Activated B cell treated with CpG ODN at 0.5 μM for 24 hours (primary cell): ENCODE measurements around the gene ELP5. TPM values are rescaled to one million over a fixed set of nuclear protein-coding genes. Genes with fewer than 3 reads are reported as not detected.

ENCODE experiments used
- ATAC-seq: fragments of 200-7000 bp; cut with Tn5 transposase; one replicate; pipeline ENCODE4 v1.10.0; 2021; ENCODE audit warnings: low read depth, mild to moderate bottlenecking, moderate library complexity
- CTCF ChIA-PET: fragments of 350-600 bp; sonication (Branson Sonifier 250); formaldehyde crosslinking; loops from one replicate; lab custom pipeline; 2021; ENCODE audit warnings: antibody characterized with exemption; lab: Charles Lee
- POLR2A ChIA-PET: fragments of 350-600 bp; sonication (Branson Sonifier 250); formaldehyde crosslinking; loops from one replicate; lab custom pipeline; 2021; ENCODE audit warnings: antibody characterized with exemption; lab: Charles Lee
- DNase-seq: peaks from one replicate; pipeline ENCODE4 v3.0.0; 2022
- H3K27ac Mint-ChIP-seq: one replicate; pipeline ENCODE4 v1.8.0; 2020; ENCODE audit warnings: mixed read lengths
- H3K27me3 Mint-ChIP-seq: one replicate; pipeline ENCODE4 v1.8.0; 2021; ENCODE audit warnings: mixed read lengths
- H3K36me3 Mint-ChIP-seq: one replicate; pipeline ENCODE4 v1.8.0; 2021; ENCODE audit warnings: low read depth, mixed read lengths
- H3K4me1 Mint-ChIP-seq: one replicate; pipeline ENCODE4 v1.8.0; 2021; ENCODE audit warnings: mixed read lengths
- H3K4me3 Mint-ChIP-seq: one replicate; pipeline ENCODE4 v1.8.0; 2020; ENCODE audit warnings: mild to moderate bottlenecking, mixed read lengths
- H3K9me3 Mint-ChIP-seq: one replicate; pipeline ENCODE4 v1.8.0; 2020; ENCODE audit warnings: mixed read lengths
- intact Hi-C: fragments of 100-400 bp; cut with micrococcal nuclease; formaldehyde crosslinking; loops from one replicate; pipeline ENCODE4 v1.15.1; 2024
- total RNA-seq: library from RNA; stranded (reverse); gene quantifications from 2 replicates; pipeline ENCODE4 v1.2.3, GENCODE V29; 2022
- TF ChIP-seq, protein P1 (sequence below): fragments of 200-600 bp; IDR thresholded peaks from one replicate; pipeline ENCODE4 v1.8.0; 2022; ENCODE audit warnings: antibody characterized with exemption, mild to moderate bottlenecking

The ELP5 gene
- total RNA-seq, 1 donor from 2014 or later: 49.2 TPM

DNA sequence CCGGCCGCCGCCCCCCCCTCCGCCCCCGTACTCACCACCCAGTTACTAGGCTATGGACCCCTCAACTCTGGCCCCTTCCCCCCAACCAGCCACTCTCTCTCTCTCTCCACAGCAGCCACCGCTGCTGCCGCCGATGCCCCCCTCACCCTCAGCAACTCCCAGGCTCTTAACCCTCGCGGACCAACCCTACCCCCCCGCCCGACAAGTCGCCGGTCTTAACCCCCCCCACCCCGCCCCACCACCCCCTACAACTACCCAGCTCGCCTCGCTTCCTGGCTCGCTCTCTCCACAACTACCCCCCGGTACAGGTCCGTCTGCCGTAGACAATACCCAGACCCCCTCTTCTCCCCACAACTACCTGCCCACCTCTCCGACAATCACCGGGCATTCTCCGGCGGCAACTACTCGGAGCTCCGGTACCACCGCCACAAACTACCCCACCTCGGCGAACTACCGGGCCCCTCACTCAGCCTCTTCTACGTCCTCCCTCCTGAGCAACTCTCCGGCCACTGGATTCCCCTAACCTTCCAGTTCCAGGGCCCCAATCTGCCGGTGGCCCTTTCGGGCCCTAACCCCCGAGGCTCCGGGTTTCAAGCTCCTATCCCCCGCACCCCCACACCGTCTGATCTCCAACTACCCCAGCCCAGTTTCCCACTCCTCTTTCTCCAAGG, 13.5 kb upstream of the ELP5 start:
- H3K27me3 Mint-ChIP-seq: no peaks in the 10 kb centered on the region
- peak overlapping the region; percentile 99 for H3K4me3 Mint-ChIP-seq
- TF ChIP-seq, protein P1, sequence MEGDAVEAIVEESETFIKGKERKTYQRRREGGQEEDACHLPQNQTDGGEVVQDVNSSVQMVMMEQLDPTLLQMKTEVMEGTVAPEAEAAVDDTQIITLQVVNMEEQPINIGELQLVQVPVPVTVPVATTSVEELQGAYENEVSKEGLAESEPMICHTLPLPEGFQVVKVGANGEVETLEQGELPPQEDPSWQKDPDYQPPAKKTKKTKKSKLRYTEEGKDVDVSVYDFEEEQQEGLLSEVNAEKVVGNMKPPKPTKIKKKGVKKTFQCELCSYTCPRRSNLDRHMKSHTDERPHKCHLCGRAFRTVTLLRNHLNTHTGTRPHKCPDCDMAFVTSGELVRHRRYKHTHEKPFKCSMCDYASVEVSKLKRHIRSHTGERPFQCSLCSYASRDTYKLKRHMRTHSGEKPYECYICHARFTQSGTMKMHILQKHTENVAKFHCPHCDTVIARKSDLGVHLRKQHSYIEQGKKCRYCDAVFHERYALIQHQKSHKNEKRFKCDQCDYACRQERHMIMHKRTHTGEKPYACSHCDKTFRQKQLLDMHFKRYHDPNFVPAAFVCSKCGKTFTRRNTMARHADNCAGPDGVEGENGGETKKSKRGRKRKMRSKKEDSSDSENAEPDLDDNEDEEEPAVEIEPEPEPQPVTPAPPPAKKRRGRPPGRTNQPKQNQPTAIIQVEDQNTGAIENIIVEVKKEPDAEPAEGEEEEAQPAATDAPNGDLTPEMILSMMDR: no peak
- ChIA-PET POLR2A (interaction anchor here (0.5 to 15.0 kb wide), 21 partner anchors 12 to 935 kb away, joined by 3 to 245 read pairs (median 4); partner anchors contain the start of genes ACADVL, ACAP1, CTDNEP1 and DLG4), CTCF (interaction anchor here (0.8 to 1.1 kb wide), 3 partner anchors 17 to 28 kb away, joined by 3 read pairs; no protein-coding TSS in a partner anchor)
- H3K36me3 Mint-ChIP-seq: peaks cover 70% of the 10 kb centered on the region
- H3K27ac Mint-ChIP-seq: peak overlapping the region; percentile 100
- no peak for DNase-seq
- intact Hi-C loops: loop anchor here (1.0 to 5.0 kb wide), 8 partner anchors 24 to 604 kb away; partner anchors contain the start of genes EIF5A, NEURL4, POLR2A and TP53
- H3K9me3 Mint-ChIP-seq: no peaks in the 10 kb centered on the region
- ATAC-seq: no peak
- peaks cover 68% of the 10 kb centered on the region for H3K4me1 Mint-ChIP-seq

GRCh38 chr17:7239091-7240027, 12.7 kb upstream of the ELP5 start, which contains the start of gene PHF23:
TSS of gene PHF23 (minus strand) at chr17:7239457. CDS start at chr17:7239279, 178 bp downstream.
- H3K9me3 Mint-ChIP-seq: no peaks in the 10 kb centered on the region
- H3K4me3 Mint-ChIP-seq: peak within 1 kb of the TSS; percentile 99
- peaks cover 63% of the 10 kb centered on the region for H3K4me1 Mint-ChIP-seq
- intact Hi-C loops: loop anchor here (1.0 to 5.0 kb wide), 8 partner anchors 25 to 603 kb away; partner anchors contain the start of genes EIF5A, NEURL4, POLR2A and TP53
- peak within 1 kb of the TSS; percentile 100 for H3K27ac Mint-ChIP-seq
- DNase-seq (peak; percentile 93), ATAC-seq (peak; percentile 64)
- peaks cover 70% of the 10 kb centered on the region for H3K36me3 Mint-ChIP-seq
- H3K27me3 Mint-ChIP-seq: no peaks in the 10 kb centered on the region
- POLR2A ChIA-PET: interaction anchor here (0.6 to 15.0 kb wide), 18 partner anchors 11 to 340 kb away, joined by 3 to 245 read pairs (median 5); partner anchors contain the start of genes ACADVL, ACAP1, CD68 and CTDNEP1
- CTCF ChIA-PET: interaction anchor here (0.8 kb wide), 1 partner anchor 18 kb away, joined by 3 read pairs; no protein-coding TSS in a partner anchor
- TF ChIP-seq, protein P1: no peak

DNA sequence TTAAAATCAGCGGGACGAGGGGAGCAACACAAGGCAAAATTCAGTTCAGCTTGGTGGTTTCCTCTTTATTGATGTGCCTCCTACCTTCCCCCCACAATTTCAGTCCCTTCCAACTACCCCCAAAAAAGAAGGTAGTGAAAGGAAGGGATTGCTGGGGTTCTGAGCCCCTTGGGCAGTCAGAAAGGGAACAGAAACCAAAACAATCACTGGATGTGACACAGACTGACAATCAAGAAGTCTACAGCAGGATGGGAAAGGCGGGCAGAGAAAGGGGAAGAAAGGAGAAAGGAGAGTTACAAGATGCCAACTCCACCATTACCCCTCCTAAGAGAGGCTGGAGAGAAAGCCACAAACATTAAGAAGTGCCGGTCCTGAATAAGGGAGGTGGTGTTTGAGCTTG, 11.6 kb upstream of the ELP5 start:
- intact Hi-C loops: no loop called here
- H3K36me3 Mint-ChIP-seq: peaks cover 69% of the 10 kb centered on the region
- TF ChIP-seq, protein P1: no peak
- POLR2A ChIA-PET: interaction anchor here (0.7 to 15.0 kb wide), 6 partner anchors 10 to 244 kb away, joined by 3 to 245 read pairs (median 23); partner anchors contain the start of genes ACADVL, CTDNEP1, DLG4 and ELP5
- DNase-seq: no peak
- no peaks in the 10 kb centered on the region for H3K9me3 Mint-ChIP-seq
- peaks cover 53% of the 10 kb centered on the region for H3K4me1 Mint-ChIP-seq
- no peaks in the 10 kb centered on the region for H3K27me3 Mint-ChIP-seq
- no peak for ATAC-seq
- peak overlapping the region; percentile 99 for H3K4me3 Mint-ChIP-seq
- peak overlapping the region; percentile 100 for H3K27ac Mint-ChIP-seq
- CTCF ChIA-PET: no interaction called here

GRCh38 chr17:7241090-7241733, 10.8 kb upstream of the ELP5 start:
- Mint-ChIP-seq H3K4me3 (peak overlapping the region; percentile 99), H3K9me3 (no peaks in the 10 kb centered on the region), H3K36me3 (peaks cover 67% of the 10 kb centered on the region), H3K4me1 (peaks cover 45% of the 10 kb centered on the region), H3K27ac (peak overlapping the region; percentile 100), H3K27me3 (no peaks in the 10 kb centered on the region)
- CTCF ChIA-PET: no interaction called here
- intact Hi-C loops: no loop called here
- POLR2A ChIA-PET: interaction anchor here (0.8 to 15.0 kb wide), 6 partner anchors 9 to 1054 kb away, joined by 3 to 245 read pairs (median 18); partner anchors contain the start of genes ACADVL, CTDNEP1, DLG4 and ELP5
- no peak for ATAC-seq
- TF ChIP-seq, protein P1: no peak
- DNase-seq: no peak
